Astrocyte (in vitro differentiated cells and primary cell): ENCODE results near the gene AGPAT3. TPM values are rescaled to one million over a fixed set of nuclear protein-coding genes. Genes with fewer than 3 reads are reported as not detected.
A peak's percentile ranks its signal among the peaks of the same experiment; 100 is the strongest.

Source experiments
- DNase-seq: peaks from one replicate; pipeline ENCODE4 v3.0.0-alpha.2; 2010; ENCODE audit warnings: low read depth
- FAIRE-seq: peaks from 2 replicates; lab custom pipeline; 2011; peaks lifted over from hg19 to GRCh38; lab: Jason Lieb, UNC
- H2AFZ ChIP-seq: 2 replicates; pipeline ENCODE4 v1.6.0; 2012; ENCODE audit warnings: low read depth, low read length, inconsistent platforms
- H3K27ac ChIP-seq: 2 replicates; pipeline ENCODE4 v1.5.1; 2011; ENCODE audit warnings: low read depth, low read length, inconsistent platforms
- H3K27me3 ChIP-seq: 2 replicates; pipeline ENCODE4 v1.6.0; 2011; ENCODE audit warnings: low read length, inconsistent platforms; ENCODE audit not compliant: insufficient read depth
- H3K36me3 ChIP-seq: 2 replicates; pipeline ENCODE4 v1.5.1; 2011; ENCODE audit warnings: low read length, inconsistent platforms; ENCODE audit not compliant: insufficient read depth
- H3K4me1 ChIP-seq: 2 replicates; pipeline ENCODE4 v1.5.1; 2011; ENCODE audit warnings: low read length, inconsistent platforms; ENCODE audit not compliant: insufficient read depth
- H3K4me2 ChIP-seq: 2 replicates; pipeline ENCODE4 v1.6.0; 2012; ENCODE audit warnings: low read length, inconsistent platforms
- H3K4me3 ChIP-seq: 2 replicates; pipeline ENCODE4 v1.5.1; 2011; ENCODE audit warnings: low read depth, mild to moderate bottlenecking, low read length, inconsistent platforms; ENCODE audit not compliant: insufficient read depth
- H3K79me2 ChIP-seq: 2 replicates; pipeline ENCODE4 v1.6.0; 2012; ENCODE audit warnings: mild to moderate bottlenecking, low read length, inconsistent platforms; ENCODE audit not compliant: insufficient read depth
- H3K9ac ChIP-seq: 2 replicates; pipeline ENCODE4 v1.6.0; 2012; ENCODE audit warnings: mild to moderate bottlenecking, low read length, inconsistent platforms
- H3K9me3 ChIP-seq: 2 replicates; pipeline ENCODE4 v1.5.1; 2012; ENCODE audit warnings: low read depth, mild to moderate bottlenecking, low read length, inconsistent platforms; ENCODE audit not compliant: insufficient read depth
- H4K20me1 ChIP-seq: 2 replicates; pipeline ENCODE4 v1.6.0; 2012; ENCODE audit warnings: low read length, inconsistent platforms; ENCODE audit not compliant: insufficient read depth
- H3K27ac Mint-ChIP-seq: one replicate; pipeline ENCODE4 v1.8.0; 2021; ENCODE audit warnings: mild to moderate bottlenecking, mixed read lengths; ENCODE audit not compliant: unreplicated experiment
- H3K27me3 Mint-ChIP-seq: one replicate; pipeline ENCODE4 v1.8.0; 2021; ENCODE audit warnings: low read depth, mixed read lengths; ENCODE audit not compliant: unreplicated experiment
- H3K36me3 Mint-ChIP-seq: one replicate; pipeline ENCODE4 v1.8.0; 2021; ENCODE audit warnings: low read depth, mixed read lengths; ENCODE audit not compliant: unreplicated experiment
- H3K4me1 Mint-ChIP-seq: one replicate; pipeline ENCODE4 v1.8.0; 2021; ENCODE audit warnings: low read depth, mixed read lengths; ENCODE audit not compliant: unreplicated experiment
- H3K4me3 Mint-ChIP-seq: one replicate; pipeline ENCODE4 v1.8.0; 2021; ENCODE audit warnings: mild to moderate bottlenecking, moderate library complexity, mixed read lengths; ENCODE audit not compliant: unreplicated experiment
- H3K9me3 Mint-ChIP-seq: one replicate; pipeline ENCODE4 v1.8.0; 2021; ENCODE audit warnings: mild to moderate bottlenecking, mixed read lengths; ENCODE audit not compliant: unreplicated experiment
- EZH2 ChIP-seq: IDR thresholded peaks from 2 replicates; pipeline ENCODE4 v1.6.1; 2012; ENCODE audit warnings: mild to moderate bottlenecking, low read length, inconsistent platforms; ENCODE audit not compliant: insufficient read depth
- total RNA-seq: library from RNA; stranded (reverse); gene quantifications from 2 replicates; pipeline ENCODE4 v1.2.1, GENCODE V29; 2021
- TF ChIP-seq, protein P1 (sequence below): IDR thresholded peaks from 2 replicates; pipeline ENCODE4 v1.5.1; 2011; ENCODE audit warnings: low read depth, mild to moderate bottlenecking, inconsistent platforms, low read length, moderate library complexity; ENCODE audit not compliant: insufficient read depth

AGPAT3 gene
- total RNA-seq, 1 donor from 2014 or later: 34.7 TPM

DNA sequence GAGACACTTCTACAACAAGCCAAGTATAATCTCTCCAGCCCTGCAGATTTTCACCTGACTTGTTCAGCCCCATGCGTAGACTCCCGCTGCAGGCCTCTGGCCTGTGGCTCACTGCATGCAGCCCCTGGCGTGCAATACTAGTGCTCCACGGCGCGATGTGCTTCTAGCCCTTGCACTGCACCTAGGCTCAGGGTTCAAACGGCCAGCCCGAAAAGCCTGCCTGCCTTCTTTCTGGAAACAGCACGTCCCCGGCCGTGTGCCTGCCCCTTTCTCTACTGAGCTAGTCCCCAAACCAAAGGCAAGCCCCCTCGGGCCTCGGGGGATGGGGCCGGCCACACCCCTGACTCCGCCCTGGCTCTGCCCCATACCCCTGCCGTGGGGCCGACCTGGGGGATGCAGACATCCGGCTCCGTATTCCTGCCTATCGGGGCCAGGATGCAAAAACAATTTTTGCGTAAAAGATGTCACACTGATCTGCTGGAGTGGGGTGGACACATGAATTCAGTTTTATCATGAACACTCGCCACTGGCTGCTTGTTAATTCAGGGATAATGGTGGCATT lies 120.7 kb downstream of the AGPAT3 start:
- Mint-ChIP-seq H3K9me3 (peaks cover 2% of the 10 kb centered on the region), H3K27me3 (peaks cover 6% of the 10 kb centered on the region), H3K27ac (no peak overlapping the region), H3K36me3 (no peaks in the 10 kb centered on the region), H3K4me3 (no peak overlapping the region), H3K4me1 (peaks cover 13% of the 10 kb centered on the region)
- H4K20me1 ChIP-seq: no peaks in the 10 kb centered on the region
- FAIRE-seq (no peak), DNase-seq (no peak)
- H3K4me3 ChIP-seq: no peak overlapping the region
- peak overlapping the region; percentile 49 for H3K4me2 ChIP-seq
- TF ChIP-seq, protein P1, sequence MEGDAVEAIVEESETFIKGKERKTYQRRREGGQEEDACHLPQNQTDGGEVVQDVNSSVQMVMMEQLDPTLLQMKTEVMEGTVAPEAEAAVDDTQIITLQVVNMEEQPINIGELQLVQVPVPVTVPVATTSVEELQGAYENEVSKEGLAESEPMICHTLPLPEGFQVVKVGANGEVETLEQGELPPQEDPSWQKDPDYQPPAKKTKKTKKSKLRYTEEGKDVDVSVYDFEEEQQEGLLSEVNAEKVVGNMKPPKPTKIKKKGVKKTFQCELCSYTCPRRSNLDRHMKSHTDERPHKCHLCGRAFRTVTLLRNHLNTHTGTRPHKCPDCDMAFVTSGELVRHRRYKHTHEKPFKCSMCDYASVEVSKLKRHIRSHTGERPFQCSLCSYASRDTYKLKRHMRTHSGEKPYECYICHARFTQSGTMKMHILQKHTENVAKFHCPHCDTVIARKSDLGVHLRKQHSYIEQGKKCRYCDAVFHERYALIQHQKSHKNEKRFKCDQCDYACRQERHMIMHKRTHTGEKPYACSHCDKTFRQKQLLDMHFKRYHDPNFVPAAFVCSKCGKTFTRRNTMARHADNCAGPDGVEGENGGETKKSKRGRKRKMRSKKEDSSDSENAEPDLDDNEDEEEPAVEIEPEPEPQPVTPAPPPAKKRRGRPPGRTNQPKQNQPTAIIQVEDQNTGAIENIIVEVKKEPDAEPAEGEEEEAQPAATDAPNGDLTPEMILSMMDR: no peak
- no peaks in the 10 kb centered on the region for H3K9me3 ChIP-seq
- H3K27ac ChIP-seq: no peak overlapping the region
- H3K79me2 ChIP-seq: no peaks in the 10 kb centered on the region
- no peak overlapping the region for H3K9ac ChIP-seq
- peak overlapping the region; percentile 2 for H2AFZ ChIP-seq
- H3K27me3 ChIP-seq: no peaks in the 10 kb centered on the region
- no peaks in the 10 kb centered on the region for H3K36me3 ChIP-seq
- H3K4me1 ChIP-seq: peaks cover 6% of the 10 kb centered on the region

DNA sequence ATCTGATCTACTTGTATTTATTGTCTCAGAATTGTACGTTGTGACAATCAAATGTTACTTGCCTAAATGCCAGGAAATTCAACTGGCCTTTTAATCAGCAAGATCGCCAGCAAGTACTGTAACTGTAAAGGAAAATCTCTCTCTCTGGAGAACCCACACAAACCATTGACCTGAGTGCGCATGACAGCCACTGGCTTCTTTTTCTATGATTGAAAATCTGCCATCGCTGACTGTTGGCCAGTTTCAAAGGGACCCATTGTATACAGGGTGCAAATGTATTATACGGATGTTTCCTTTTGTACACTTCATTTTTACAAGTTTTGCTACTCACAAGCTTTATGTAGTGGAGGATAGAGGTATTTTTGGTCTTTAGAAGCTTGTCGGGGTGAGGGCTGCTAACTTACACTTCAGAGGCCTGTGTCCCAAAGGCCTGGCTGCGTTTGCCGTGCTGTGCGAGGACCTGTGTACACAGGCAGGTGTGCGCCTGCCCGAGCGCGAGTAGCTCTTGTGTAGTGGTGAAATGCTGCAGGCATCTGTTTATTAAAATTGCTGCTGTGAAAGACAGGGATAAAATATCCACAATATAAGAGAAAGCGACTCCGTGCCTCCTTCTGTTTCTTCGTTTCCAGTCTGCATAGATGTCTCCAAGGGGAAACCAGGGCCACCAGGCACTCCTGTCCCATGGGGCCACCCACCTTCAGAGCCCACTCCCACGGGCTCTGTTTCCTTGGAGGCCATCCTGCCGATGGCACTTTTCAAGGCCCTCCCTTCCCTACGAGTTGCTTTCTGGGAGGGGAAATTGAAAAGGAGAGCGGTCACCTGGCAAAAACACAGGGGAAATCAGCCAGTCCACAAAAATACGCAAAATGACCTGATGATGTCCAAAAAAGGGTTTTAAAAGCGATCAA lies 121.8 kb downstream of the AGPAT3 start:
- Histone ChIP-seq H3K27me3 (no peaks in the 10 kb centered on the region), H4K20me1 (no peaks in the 10 kb centered on the region), H3K4me2 (no peak overlapping the region), H3K36me3 (no peaks in the 10 kb centered on the region), H3K4me3 (no peak overlapping the region), H3K27ac (no peak overlapping the region), H3K79me2 (no peaks in the 10 kb centered on the region), H3K9ac (no peak overlapping the region), H3K9me3 (no peaks in the 10 kb centered on the region), H2AFZ (no peak overlapping the region), H3K4me1 (no peaks in the 10 kb centered on the region)
- peaks cover 10% of the 10 kb centered on the region for H3K4me1 Mint-ChIP-seq
- H3K4me3 Mint-ChIP-seq: no peak overlapping the region
- no peak for DNase-seq
- no peak overlapping the region for H3K27ac Mint-ChIP-seq
- FAIRE-seq: no peak
- TF ChIP-seq, protein P1: no peak
- TF ChIP-seq EZH2: no peak
- no peaks in the 10 kb centered on the region for H3K36me3 Mint-ChIP-seq
- peaks cover 8% of the 10 kb centered on the region for H3K27me3 Mint-ChIP-seq
- peaks cover 2% of the 10 kb centered on the region for H3K9me3 Mint-ChIP-seq

DNA sequence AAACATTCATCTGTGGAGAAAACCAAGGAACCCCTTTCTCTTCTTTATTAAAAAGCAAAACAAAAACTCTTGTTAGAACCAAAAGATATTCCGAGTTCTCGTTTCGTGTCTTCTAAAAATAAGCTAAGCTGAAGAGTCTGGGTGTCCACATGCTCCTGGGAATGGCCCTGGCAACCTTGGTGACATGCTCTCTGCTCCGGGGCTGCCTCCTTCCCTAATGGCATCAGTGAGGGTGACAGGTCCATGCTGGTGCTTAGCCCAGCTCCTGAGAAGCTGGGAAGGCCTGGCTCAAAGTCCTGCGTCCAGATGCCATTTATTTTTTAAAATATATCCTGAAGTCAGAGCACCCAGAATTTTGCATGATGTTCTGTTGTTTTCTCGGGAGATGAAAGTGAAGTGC lies 122.5 kb downstream of the AGPAT3 start:
- peaks cover 8% of the 10 kb centered on the region for H3K27me3 Mint-ChIP-seq
- no peaks in the 10 kb centered on the region for H3K79me2 ChIP-seq
- no peak for DNase-seq
- peaks cover 2% of the 10 kb centered on the region for H3K9me3 Mint-ChIP-seq
- no peak for FAIRE-seq
- H3K4me3 ChIP-seq: no peak overlapping the region
- no peaks in the 10 kb centered on the region for H3K4me1 ChIP-seq
- H3K4me2 ChIP-seq: no peak overlapping the region
- H3K27ac Mint-ChIP-seq: no peak overlapping the region
- H3K4me1 Mint-ChIP-seq: peaks cover 8% of the 10 kb centered on the region
- H3K36me3 Mint-ChIP-seq: no peaks in the 10 kb centered on the region
- H3K9ac ChIP-seq: no peak overlapping the region
- H4K20me1 ChIP-seq: no peaks in the 10 kb centered on the region
- H3K27ac ChIP-seq: no peak overlapping the region
- no peak overlapping the region for H2AFZ ChIP-seq
- H3K36me3 ChIP-seq: no peaks in the 10 kb centered on the region
- no peak overlapping the region for H3K4me3 Mint-ChIP-seq
- no peaks in the 10 kb centered on the region for H3K9me3 ChIP-seq
- no peaks in the 10 kb centered on the region for H3K27me3 ChIP-seq
- no peak for TF ChIP-seq EZH2
- TF ChIP-seq, protein P1: no peak
